HepG2 (cell line): ENCODE data around the gene NOP56. TPM values are rescaled to one million over a fixed set of nuclear protein-coding genes. Genes with fewer than 3 reads are reported as not detected.

Experiments
- CCDC6 ChIP-seq: sonication (generic); formaldehyde crosslinking; IDR thresholded peaks from 2 replicates; pipeline ENCODE4 v1.8.1; 2022; ENCODE audit warnings: mild to moderate bottlenecking, missing genetic modification reagents, moderate library complexity
- CHCHD3 ChIP-seq: sonication (generic); formaldehyde crosslinking; IDR thresholded peaks from 2 replicates; pipeline ENCODE4 v1.8.0; 2022; ENCODE audit warnings: mild to moderate bottlenecking, missing genetic modification reagents, moderate library complexity
- ERF ChIP-seq: IDR thresholded peaks from 2 replicates; pipeline ENCODE4 v1.6.1; 2018; ENCODE audit warnings: missing biosample characterization, missing genetic modification reagents
- FOXA3 ChIP-seq: IDR thresholded peaks from 2 replicates; pipeline ENCODE4 v1.6.1; 2016; ENCODE audit warnings: missing genetic modification reagents, missing compliant biosample characterization
- GZF1 ChIP-seq: sonication (generic); formaldehyde crosslinking; IDR thresholded peaks from 2 replicates; pipeline ENCODE4 v1.5.1; 2020; ENCODE audit warnings: mild to moderate bottlenecking, missing genetic modification reagents
- KLF15 ChIP-seq: sonication (generic); formaldehyde crosslinking; IDR thresholded peaks from 2 replicates; pipeline ENCODE4 v1.8.1; 2023; ENCODE audit warnings: borderline replicate concordance, mild to moderate bottlenecking, inconsistent platforms, missing genetic modification reagents, mixed read lengths
- MED8 ChIP-seq: sonication (generic); formaldehyde crosslinking; IDR thresholded peaks from 2 replicates; pipeline ENCODE4 v1.8.1; 2023; ENCODE audit warnings: mild to moderate bottlenecking, missing genetic modification reagents; ENCODE audit not compliant: insufficient replicate concordance
- RARG ChIP-seq: sonication (generic); formaldehyde crosslinking; IDR thresholded peaks from 2 replicates; pipeline ENCODE4 v1.4.0; 2020; ENCODE audit warnings: low read depth, mild to moderate bottlenecking, missing genetic modification reagents
- TCF7 ChIP-seq: sonication (generic); IDR thresholded peaks from 2 replicates; pipeline ENCODE4 v1.6.1; 2016; ENCODE audit warnings: antibody characterized with exemption, low read depth
- TEAD3 ChIP-seq: optimal IDR thresholded peaks from 2 replicates; pipeline ENCODE3; 2016; ENCODE audit warnings: borderline replicate concordance
- YEATS2 ChIP-seq: sonication (generic); formaldehyde crosslinking; IDR thresholded peaks from 2 replicates; pipeline ENCODE4 v1.4.0; 2020; ENCODE audit warnings: missing genetic modification reagents, borderline replicate concordance
- ZNF296 ChIP-seq: sonication (generic); formaldehyde crosslinking; conservative IDR thresholded peaks from 2 replicates; pipeline ENCODE4 v1.5.0; 2020; ENCODE audit warnings: mild to moderate bottlenecking, missing genetic modification reagents
- ZNF335 ChIP-seq: sonication (generic); formaldehyde crosslinking; IDR thresholded peaks from 2 replicates; pipeline ENCODE4 v1.4.0; 2020; ENCODE audit warnings: missing genetic modification reagents
- ZNF432 ChIP-seq: sonication (generic); formaldehyde crosslinking; IDR thresholded peaks from 2 replicates; pipeline ENCODE4 v1.5.0; 2020; ENCODE audit warnings: missing genetic modification reagents, mild to moderate bottlenecking, borderline replicate concordance
- ZNF780A ChIP-seq: sonication (generic); formaldehyde crosslinking; IDR thresholded peaks from 2 replicates; pipeline ENCODE4 v1.8.0; 2022; ENCODE audit warnings: mild to moderate bottlenecking, missing genetic modification reagents, moderate library complexity
- ZNF790 ChIP-seq: sonication (generic); formaldehyde crosslinking; IDR thresholded peaks from 2 replicates; pipeline ENCODE4 v1.8.0; 2022; ENCODE audit warnings: missing genetic modification reagents, mild to moderate bottlenecking, borderline replicate concordance
- polyA plus RNA-seq, 8 experiments: library from polyadenylated mRNA; depleted of rRNA in 3 of 8; stranded (reverse) in 7 of 8; unstranded in 1 of 8; fragments of >200 nt; fragmentation: Illumina TruSeq in 4 of 8; extraction: Trizol in 4 of 8; gene quantifications; 2 replicates each; pipeline versions ENCODE4 v1.2.1 to v1.2.3, GENCODE V29; 2011 to 2016; ENCODE audit warnings: low read depth in 4 of 8, missing spikeins in 1 of 8, mixed read lengths in 1 of 8; ENCODE audit not compliant: insufficient read depth in 1 of 8
- total RNA-seq, 5 experiments: library from RNA; depleted of rRNA; stranded (reverse); fragments of >200 nt; fragmentation: Illumina TruSeq; extraction: Trizol; gene quantifications; 2 replicates each; pipeline ENCODE4 v1.2.3, GENCODE V29; 2016; ENCODE audit warnings: low read depth in 1 of 5
- TF ChIP-seq, protein P1 (sequence below): sonication (generic); formaldehyde crosslinking; IDR thresholded peaks from 2 replicates; pipeline ENCODE4 v1.8.1; 2023; ENCODE audit warnings: mild to moderate bottlenecking, missing genetic modification reagents
- TF ChIP-seq, protein P2 (sequence below): conservative IDR thresholded peaks from 2 replicates; pipeline ENCODE4 v1.6.1; 2018; ENCODE audit warnings: missing genetic modification reagents
- TF ChIP-seq, protein P3 (sequence below): sonication (generic); formaldehyde crosslinking; IDR thresholded peaks from 2 replicates; pipeline ENCODE4 v1.5.0; 2020; ENCODE audit warnings: mild to moderate bottlenecking, missing genetic modification reagents
- TF ChIP-seq, protein P4 (sequence below): IDR thresholded peaks from 2 replicates; pipeline ENCODE4 v1.6.1; 2016

The NOP56 gene
- total and polyA plus RNA-seq, 2 of the 13 experiments (the other 11 are each of a cell fraction or from before 2014, with no cell fraction given), result 369 to 1,116 TPM

DNA sequence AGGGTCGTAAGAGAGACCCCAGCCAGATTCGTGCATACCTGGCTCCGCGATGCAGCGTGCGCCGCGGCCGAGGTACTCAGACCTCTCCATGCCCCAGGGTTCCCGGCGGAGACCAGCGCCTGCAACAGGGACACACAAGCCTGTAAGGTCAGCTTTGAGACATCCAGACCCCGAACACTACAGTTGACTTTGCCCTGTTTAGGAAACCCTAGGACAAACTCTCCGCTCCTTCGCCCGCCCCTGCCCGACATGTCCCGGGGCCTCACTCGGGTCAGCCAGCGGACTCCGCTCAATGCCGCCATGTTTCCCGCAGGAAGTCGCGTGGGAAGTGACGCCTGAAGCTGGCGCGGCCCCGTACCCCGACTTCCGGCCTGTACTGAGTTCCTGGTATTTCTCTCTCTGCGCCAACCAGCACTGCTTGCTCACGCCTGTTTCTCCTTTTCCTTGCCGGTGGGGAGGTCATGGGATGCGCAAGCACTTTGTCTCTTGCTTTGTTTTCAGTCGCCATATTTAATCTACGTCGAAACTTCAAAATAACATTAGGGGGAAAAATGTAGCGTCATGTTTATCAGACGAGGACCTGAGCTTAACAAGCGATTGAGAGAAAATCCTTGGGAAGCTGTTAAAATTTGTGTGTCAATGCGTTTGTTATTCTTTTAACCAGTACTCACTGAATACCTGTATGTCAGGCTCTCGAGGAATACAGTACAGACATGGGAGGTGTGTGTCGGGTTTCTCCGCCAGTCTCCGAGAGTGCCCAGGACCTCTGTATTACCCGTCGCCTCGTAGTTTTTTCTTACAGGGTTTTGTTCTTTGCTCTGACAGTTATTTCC is 11.7 kb downstream of the NOP56 start, which contains the start of gene IDH3B (continued):
- TF ChIP-seq YEATS2 (CRISPR knock-in tag) (peak; percentile 99), ZNF780A (CRISPR knock-in tag) (peak; percentile 52; the same call in 1 of the 2 replicates), ERF (CRISPR knock-in tag) (peak; percentile 95), CHCHD3 (CRISPR knock-in tag) (no peak), CCDC6 (no peak), FOXA3 (CRISPR knock-in tag) (peak; percentile 86), GZF1 (CRISPR knock-in tag) (peak; percentile 79; the same call in 1 of the 2 replicates), KLF15 (CRISPR knock-in tag) (peak; percentile 57; the same call in 1 of the 2 replicates), ZNF790 (CRISPR knock-in tag) (0 out of 2 replicates have a peak, but pooled peaks have one; percentile 47), RARG (CRISPR knock-in tag) (no peak), MED8 (CRISPR knock-in tag) (peak; percentile 89), ZNF335 (CRISPR knock-in tag) (peak; percentile 91; the same call in 1 of the 2 replicates), TEAD3 (CRISPR knock-in tag) (peak; percentile 97), TCF7 (peak; percentile 25; the same call in 1 of the 2 replicates), ZNF432 (CRISPR knock-in tag) (no peak), ZNF296 (CRISPR knock-in tag) (0 out of 2 replicates have a peak, but pooled peaks have one; percentile 41)
- TF ChIP-seq, protein P1, sequence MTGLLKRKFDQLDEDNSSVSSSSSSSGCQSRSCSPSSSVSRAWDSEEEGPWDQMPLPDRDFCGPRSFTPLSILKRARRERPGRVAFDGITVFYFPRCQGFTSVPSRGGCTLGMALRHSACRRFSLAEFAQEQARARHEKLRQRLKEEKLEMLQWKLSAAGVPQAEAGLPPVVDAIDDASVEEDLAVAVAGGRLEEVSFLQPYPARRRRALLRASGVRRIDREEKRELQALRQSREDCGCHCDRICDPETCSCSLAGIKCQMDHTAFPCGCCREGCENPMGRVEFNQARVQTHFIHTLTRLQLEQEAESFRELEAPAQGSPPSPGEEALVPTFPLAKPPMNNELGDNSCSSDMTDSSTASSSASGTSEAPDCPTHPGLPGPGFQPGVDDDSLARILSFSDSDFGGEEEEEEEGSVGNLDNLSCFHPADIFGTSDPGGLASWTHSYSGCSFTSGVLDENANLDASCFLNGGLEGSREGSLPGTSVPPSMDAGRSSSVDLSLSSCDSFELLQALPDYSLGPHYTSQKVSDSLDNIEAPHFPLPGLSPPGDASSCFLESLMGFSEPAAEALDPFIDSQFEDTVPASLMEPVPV, result peak; percentile 97
- TF ChIP-seq, protein P2, sequence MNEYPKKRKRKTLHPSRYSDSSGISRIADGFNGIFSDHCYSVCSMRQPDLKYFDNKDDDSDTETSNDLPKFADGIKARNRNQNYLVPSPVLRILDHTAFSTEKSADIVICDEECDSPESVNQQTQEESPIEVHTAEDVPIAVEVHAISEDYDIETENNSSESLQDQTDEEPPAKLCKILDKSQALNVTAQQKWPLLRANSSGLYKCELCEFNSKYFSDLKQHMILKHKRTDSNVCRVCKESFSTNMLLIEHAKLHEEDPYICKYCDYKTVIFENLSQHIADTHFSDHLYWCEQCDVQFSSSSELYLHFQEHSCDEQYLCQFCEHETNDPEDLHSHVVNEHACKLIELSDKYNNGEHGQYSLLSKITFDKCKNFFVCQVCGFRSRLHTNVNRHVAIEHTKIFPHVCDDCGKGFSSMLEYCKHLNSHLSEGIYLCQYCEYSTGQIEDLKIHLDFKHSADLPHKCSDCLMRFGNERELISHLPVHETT (CRISPR knock-in tag), result peak; percentile 85
- TF ChIP-seq, protein P3, sequence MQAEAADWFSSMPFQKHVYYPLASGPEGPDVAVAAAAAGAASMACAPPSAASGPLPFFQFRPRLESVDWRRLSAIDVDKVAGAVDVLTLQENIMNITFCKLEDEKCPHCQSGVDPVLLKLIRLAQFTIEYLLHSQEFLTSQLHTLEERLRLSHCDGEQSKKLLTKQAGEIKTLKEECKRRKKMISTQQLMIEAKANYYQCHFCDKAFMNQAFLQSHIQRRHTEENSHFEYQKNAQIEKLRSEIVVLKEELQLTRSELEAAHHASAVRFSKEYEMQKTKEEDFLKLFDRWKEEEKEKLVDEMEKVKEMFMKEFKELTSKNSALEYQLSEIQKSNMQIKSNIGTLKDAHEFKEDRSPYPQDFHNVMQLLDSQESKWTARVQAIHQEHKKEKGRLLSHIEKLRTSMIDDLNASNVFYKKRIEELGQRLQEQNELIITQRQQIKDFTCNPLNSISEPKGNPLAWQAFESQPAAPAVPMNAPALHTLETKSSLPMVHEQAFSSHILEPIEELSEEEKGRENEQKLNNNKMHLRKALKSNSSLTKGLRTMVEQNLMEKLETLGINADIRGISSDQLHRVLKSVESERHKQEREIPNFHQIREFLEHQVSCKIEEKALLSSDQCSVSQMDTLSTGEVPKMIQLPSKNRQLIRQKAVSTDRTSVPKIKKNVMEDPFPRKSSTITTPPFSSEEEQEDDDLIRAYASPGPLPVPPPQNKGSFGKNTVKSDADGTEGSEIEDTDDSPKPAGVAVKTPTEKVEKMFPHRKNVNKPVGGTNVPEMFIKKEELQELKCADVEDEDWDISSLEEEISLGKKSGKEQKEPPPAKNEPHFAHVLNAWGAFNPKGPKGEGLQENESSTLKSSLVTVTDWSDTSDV (CRISPR knock-in tag), result peak; percentile 85; the same call in 1 of the 2 replicates
- TF ChIP-seq, protein P4, sequence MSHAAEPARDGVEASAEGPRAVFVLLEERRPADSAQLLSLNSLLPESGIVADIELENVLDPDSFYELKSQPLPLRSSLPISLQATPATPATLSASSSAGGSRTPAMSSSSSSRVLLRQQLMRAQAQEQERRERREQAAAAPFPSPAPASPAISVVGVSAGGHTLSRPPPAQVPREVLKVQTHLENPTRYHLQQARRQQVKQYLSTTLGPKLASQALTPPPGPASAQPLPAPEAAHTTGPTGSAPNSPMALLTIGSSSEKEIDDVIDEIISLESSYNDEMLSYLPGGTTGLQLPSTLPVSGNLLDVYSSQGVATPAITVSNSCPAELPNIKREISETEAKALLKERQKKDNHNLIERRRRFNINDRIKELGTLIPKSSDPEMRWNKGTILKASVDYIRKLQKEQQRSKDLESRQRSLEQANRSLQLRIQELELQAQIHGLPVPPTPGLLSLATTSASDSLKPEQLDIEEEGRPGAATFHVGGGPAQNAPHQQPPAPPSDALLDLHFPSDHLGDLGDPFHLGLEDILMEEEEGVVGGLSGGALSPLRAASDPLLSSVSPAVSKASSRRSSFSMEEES (CRISPR knock-in tag), result peak; percentile 84
